ENCODE data around the gene UTF1. TPM values are rescaled to one million over a fixed set of nuclear protein-coding genes. Genes with fewer than 3 reads are reported as not detected.
A peak's percentile ranks its signal among the peaks of the same experiment; 100 is the strongest.

Gene UTF1
- total and polyA plus RNA-seq, 9 of the 15 experiments (the other 6 are each of a cell fraction or from before 2014, with no cell fraction given): 0.35 to 0.46 TPM; not detected in 7

GRCh38 chr10:133274751-133275683 lies 45.0 kb downstream of the UTF1 start (continued):
- TF ChIP-seq FOXP4 (CRISPR knock-in tag; IDR thresholded peaks at IDR 0.05; ENCODE audit: borderline replicate concordance) (no peak), ZEB2 (IDR thresholded peaks at IDR 0.05) (peak; percentile 56; the same call in 1 of the 2 replicates), TCF3 (CRISPR knock-in tag; IDR thresholded peaks at IDR 0.05) (peak; percentile 51), SAFB (IDR thresholded peaks at IDR 0.05; ENCODE audit: borderline replicate concordance, low read depth, low read length) (no peak), ZNF518B (CRISPR knock-in tag; IDR thresholded peaks at IDR 0.05) (no peak), CXXC5 (CRISPR knock-in tag; IDR thresholded peaks at IDR 0.05) (0 out of 2 replicates have a peak, but pooled peaks have one; percentile 26), KLF13 (tag; IDR thresholded peaks at IDR 0.05; ENCODE audit: borderline replicate concordance, low read depth) (no peak), ZNF24 (IDR thresholded peaks at IDR 0.05) (no peak), FOXK1 (CRISPR knock-in tag; IDR thresholded peaks at IDR 0.05; ENCODE audit: borderline replicate concordance) (no peak), TCFL5 (CRISPR knock-in tag; conservative IDR thresholded peaks at IDR 0.05) (no peak), ZBTB8A (IDR thresholded peaks at IDR 0.05; ENCODE audit: partially characterized antibody) (no peak), ZSCAN29 (IDR thresholded peaks at IDR 0.05) (no peak), ARID4B (CRISPR knock-in tag; IDR thresholded peaks at IDR 0.05) (0 out of 2 replicates have a peak, but pooled peaks have one; percentile 32), PHTF2 (CRISPR knock-in tag; IDR thresholded peaks at IDR 0.05) (no peak), E2F5 (CRISPR knock-in tag; IDR thresholded peaks at IDR 0.05) (no peak), ZKSCAN8 (CRISPR knock-in tag; IDR thresholded peaks at IDR 0.05) (no peak)

Measured in K562 (cell line).